A673 (cell line): Measurements from ENCODE around the gene LANCL2. TPM values are rescaled to one million over a fixed set of nuclear protein-coding genes. Genes with fewer than 3 reads are reported as not detected.

ENCODE experiments used
- BruUV-seq: library from RNA; stranded (reverse); fragments of 400-500 nt; replicated peaks from 2 replicates; lab custom pipeline; 2021; lab: Mats Ljungman, UMichigan
- CTCF ChIA-PET: fragments of 300-600 bp; sonication (Branson Sonifier 250); formaldehyde crosslinking; loops from one replicate; lab custom pipeline; 2022; ENCODE audit warnings: antibody characterized with exemption; lab: Charles Lee
- POLR2A ChIA-PET: fragments of 300-600 bp; sonication (Branson Sonifier 250); formaldehyde crosslinking; loops from one replicate; lab custom pipeline; 2022; ENCODE audit warnings: antibody characterized with exemption; ENCODE audit not compliant: low non-redundant PET; lab: Charles Lee
- DNase-seq: peaks from one replicate; pipeline ENCODE4 v3.0.0-alpha.2; 2015; ENCODE audit warnings: low spot score
- H3K27ac ChIP-seq: fragments of 200-600 bp; sonication (generic); 2 replicates; pipeline ENCODE4 v1.5.1; 2016; ENCODE audit warnings: mixed run types, low read depth, mild to moderate bottlenecking, mixed read lengths, antibody characterized with exemption, low read length; ENCODE audit not compliant: poor library complexity, severe bottlenecking
- H3K27me3 ChIP-seq: fragments of 200-600 bp; sonication (generic); replicated peaks from 2 replicates; pipeline ENCODE4 v1.6.1; 2017; ENCODE audit warnings: mixed run types, low read depth, mild to moderate bottlenecking, mixed read lengths, antibody characterized with exemption, low read length; ENCODE audit not compliant: insufficient read depth, poor library complexity
- H3K36me3 ChIP-seq: fragments of 200-600 bp; sonication (generic); 2 replicates; pipeline ENCODE4 v1.6.1; 2016; ENCODE audit warnings: mixed run types, mild to moderate bottlenecking, mixed read lengths, antibody characterized with exemption, low read length; ENCODE audit not compliant: insufficient read depth, poor library complexity, severe bottlenecking
- H3K4me1 ChIP-seq: fragments of 200-600 bp; sonication (generic); 2 replicates; pipeline ENCODE4 v1.6.1; 2017; ENCODE audit warnings: mixed run types, mild to moderate bottlenecking, mixed read lengths, antibody characterized with exemption, low read length; ENCODE audit not compliant: insufficient read depth, poor library complexity, severe bottlenecking
- H3K4me3 ChIP-seq: fragments of 200-600 bp; sonication (generic); 2 replicates; pipeline ENCODE4 v1.5.1; 2016; ENCODE audit warnings: low read depth, mixed run types, mild to moderate bottlenecking, mixed read lengths, low read length; ENCODE audit not compliant: poor library complexity, severe bottlenecking
- H3K9me3 ChIP-seq: fragments of 200-600 bp; sonication (generic); 2 replicates; pipeline ENCODE4 v1.6.1; 2016; ENCODE audit warnings: mixed run types, low read depth, mild to moderate bottlenecking, mixed read lengths, antibody characterized with exemption, low read length; ENCODE audit not compliant: poor library complexity, severe bottlenecking
- CTCF ChIP-seq: fragments of 300-800, 200-600 bp; sonication (generic); conservative IDR thresholded peaks from 2 replicates; pipeline ENCODE4 v1.5.1; 2017; ENCODE audit warnings: low read depth, mild to moderate bottlenecking, antibody characterized with exemption, low read length, moderate library complexity, mixed read lengths
- EZH2 ChIP-seq: fragments of 200-600 bp; sonication (generic); IDR thresholded peaks from 2 replicates; pipeline ENCODE4 v1.6.1; 2017; ENCODE audit warnings: borderline replicate concordance, low read depth, mild to moderate bottlenecking, mixed read lengths, antibody characterized with exemption, low read length; ENCODE audit not compliant: poor library complexity, severe bottlenecking
- intact Hi-C: fragments of 100-400 bp; cut with micrococcal nuclease; formaldehyde crosslinking; loops from one replicate; pipeline ENCODE4 v1.10.0; 2022; ENCODE audit not compliant: unreplicated experiment
- total RNA-seq: library from RNA; stranded (reverse); gene quantifications from 2 replicates; pipeline ENCODE4 v1.2.3, GENCODE V29; 2021

LANCL2 gene
- total RNA-seq, 1 experiment from 2014 or later: 21.3 TPM

- Histone ChIP-seq H3K4me3 (no peak overlapping the region), H3K27me3 (no peaks in the 10 kb centered on the region), H3K27ac (no peak overlapping the region), H3K4me1 (no peaks in the 10 kb centered on the region), H3K36me3 (no peaks in the 10 kb centered on the region), H3K9me3 (no peaks in the 10 kb centered on the region)
- ChIA-PET POLR2A (no interaction called here), CTCF (no interaction called here)
- no peak for TF ChIP-seq EZH2
- no peak for TF ChIP-seq CTCF
- intact Hi-C loops: no loop called here
- DNase-seq: no peak
- no TSS peak for BruUV-seq
Measured at GRCh38 chr7:55420530-55420929, 55.4 kb downstream of the LANCL2 start.

- POLR2A ChIA-PET: no interaction called here
- intact Hi-C loops: no loop called here
- Histone ChIP-seq H3K27ac (no peak overlapping the region), H3K36me3 (no peaks in the 10 kb centered on the region), H3K27me3 (no peaks in the 10 kb centered on the region), H3K4me3 (no peak overlapping the region), H3K9me3 (no peaks in the 10 kb centered on the region), H3K4me1 (no peaks in the 10 kb centered on the region)
- BruUV-seq: no TSS peak
- CTCF ChIA-PET: no interaction called here
- DNase-seq: no peak
- TF ChIP-seq EZH2 (no peak), CTCF (no peak)
Measured at GRCh38 chr7:55423277-55423711, 58.2 kb downstream of the LANCL2 start.

- ChIA-PET POLR2A (no interaction called here), CTCF (no interaction called here)
- no TSS peak for BruUV-seq
- no peak for TF ChIP-seq EZH2
- TF ChIP-seq CTCF: no peak
- Histone ChIP-seq H3K36me3 (no peaks in the 10 kb centered on the region), H3K4me1 (no peaks in the 10 kb centered on the region), H3K9me3 (no peaks in the 10 kb centered on the region), H3K27me3 (no peaks in the 10 kb centered on the region), H3K4me3 (no peak overlapping the region), H3K27ac (no peak overlapping the region)
- no peak for DNase-seq
- intact Hi-C loops: no loop called here
Measured at GRCh38 chr7:55423891-55424290, 58.8 kb downstream of the LANCL2 start.
